Mucosa of descending colon (tissue), 3 donors: ENCODE results near the gene ST3GAL6. TPM values are rescaled to one million over a fixed set of nuclear protein-coding genes. Genes with fewer than 3 reads are reported as not detected.

ENCODE experiments used
- ATAC-seq: fragments of 200-7000 bp; cut with Tn5 transposase; one replicate; pipeline ENCODE4 v1.9.1; 2020; ENCODE audit warnings: mild to moderate bottlenecking, moderate library complexity
- DNase-seq, 3 donors: peaks; one replicate each; pipeline ENCODE4 v3.0.0-alpha.2; 2020
- H3K36me3 ChIP-seq: fragments of 200-600 bp; one replicate; pipeline ENCODE4 v1.8.0; 2021; ENCODE audit warnings: low read depth, mild to moderate bottlenecking
- H3K4me1 ChIP-seq: fragments of 200-600 bp; one replicate; pipeline ENCODE4 v1.8.0; 2021; ENCODE audit warnings: low read depth, mild to moderate bottlenecking
- H3K4me3 ChIP-seq: fragments of 200-600 bp; one replicate; pipeline ENCODE4 v1.8.0; 2021; ENCODE audit warnings: mild to moderate bottlenecking
- H3K9me3 ChIP-seq: fragments of 200-600 bp; one replicate; pipeline ENCODE4 v1.8.0; 2021; ENCODE audit warnings: mild to moderate bottlenecking
- CTCF ChIP-seq: fragments of 200-600 bp; IDR thresholded peaks from one replicate; pipeline ENCODE4 v1.8.0; 2022; ENCODE audit warnings: antibody characterized with exemption, mild to moderate bottlenecking
- intact Hi-C, 2 donors: fragments of 100-400 bp; cut with DNase I in 1 of 2; cut with micrococcal nuclease in 1 of 2; formaldehyde crosslinking; loops; one replicate each; pipeline versions ENCODE4 v1.11.0 to v1.11.1; 2022; cut with DNase I, micrococcal nuclease
- total RNA-seq, 3 donors: library from RNA; stranded (reverse); fragmentation: NEBNext Ultra II Directional in 2 of 3; extraction: Animal tissue kit (Norgen Biotek cat#: 25700) in 2 of 3; gene quantifications; one replicate each; pipeline versions ENCODE4 v1.2.1 to v1.2.4, GENCODE V29; 2021 to 2023
- donor health status: DM: no; HTN: no; CAD: no; lungs with moderate emphysema.
- donor health status: DM: no; HTN: no; CAD: no.
- donor health status: DM: no; HTN: yes; CAD: no.

The ST3GAL6 gene
- total RNA-seq, 3 donors from 2014 or later: 1.4 to 10.9 (median 2.3) TPM

GRCh38 chr3:98730886-98731537, 32.1 kb upstream of the ST3GAL6 start:
- TF ChIP-seq CTCF: no peak
- intact Hi-C loops: no loop called here
- H3K36me3 ChIP-seq: no peaks in the 10 kb centered on the region
- DNase-seq (no peak), ATAC-seq (no peak)
- no peaks in the 10 kb centered on the region for H3K9me3 ChIP-seq
- H3K4me1 ChIP-seq: peaks cover 9% of the 10 kb centered on the region
- H3K4me3 ChIP-seq: no peak overlapping the region

GRCh38 chr3:98731720-98732285, 31.3 kb upstream of the ST3GAL6 start:
- Histone ChIP-seq H3K4me1 (peaks cover 9% of the 10 kb centered on the region), H3K4me3 (no peak overlapping the region), H3K9me3 (no peaks in the 10 kb centered on the region), H3K36me3 (no peaks in the 10 kb centered on the region)
- intact Hi-C loops: no loop called here
- no peak for TF ChIP-seq CTCF
- ATAC-seq (peak; percentile 57), DNase-seq (no peak)

- TF ChIP-seq CTCF: no peak
- ATAC-seq: peak; percentile 68
- intact Hi-C loops: no loop called here
- Histone ChIP-seq H3K36me3 (no peaks in the 10 kb centered on the region), H3K9me3 (no peaks in the 10 kb centered on the region), H3K4me3 (peak overlapping the region; percentile 28), H3K4me1 (peaks cover 9% of the 10 kb centered on the region)
- peak; percentile 43 to 57 (median 52) for DNase-seq
Observed at GRCh38 chr3:98732286-98733052, 30.7 kb upstream of the ST3GAL6 start.

- intact Hi-C loops: no loop called here
- DNase-seq: peak in 2 of 3 donors; percentile 4 to 38
- no peak for TF ChIP-seq CTCF
Observed at GRCh38 chr3:98733053-98733811, 29.9 kb upstream of the ST3GAL6 start.

GRCh38 chr3:98733812-98734281, 29.3 kb upstream of the ST3GAL6 start:
- Histone ChIP-seq H3K36me3 (no peaks in the 10 kb centered on the region), H3K4me1 (peaks cover 9% of the 10 kb centered on the region), H3K4me3 (no peak overlapping the region), H3K9me3 (no peaks in the 10 kb centered on the region)
- ATAC-seq (no peak), DNase-seq (peak in 1 of 3 donors; percentile 26)
- intact Hi-C loops: no loop called here
- TF ChIP-seq CTCF: no peak

More at GRCh38 chr3:98733053-98733811, 29.9 kb upstream of the ST3GAL6 start:
- Histone ChIP-seq H3K4me3 (peak overlapping the region; percentile 28), H3K9me3 (no peaks in the 10 kb centered on the region), H3K4me1 (peaks cover 9% of the 10 kb centered on the region), H3K36me3 (no peaks in the 10 kb centered on the region)
- peak; percentile 47 for ATAC-seq
